ENCODE data around the gene PSME3IP1.

GRCh38 chr16:57184113-57184512, 1.7 kb downstream of the PSME3IP1 start:
- TF ChIP-seq CTCF (IDR thresholded peaks at IDR 0.05) (no peak), ZFX (IDR thresholded peaks at IDR 0.05; ENCODE audit: borderline replicate concordance) (no peak)
